ENCODE results near the gene MYBL2. TPM values are rescaled to one million over a fixed set of nuclear protein-coding genes. Genes with fewer than 3 reads are reported as not detected.
A peak's percentile ranks its signal among the peaks of the same experiment; 100 is the strongest.

Gene MYBL2
- total RNA-seq, 1 donor from 2014 or later: under 0.01 TPM

GRCh38 chr20:43690943-43691598 lies 24.2 kb downstream of the MYBL2 start:
- no peak overlapping the region for H3K4me3 ChIP-seq (ENCODE audit: low read depth, low read length)
- no peak for FAIRE-seq
- no peak for DNase-seq (ENCODE audit: low read depth)
- no peaks in the 10 kb centered on the region for H3K36me3 ChIP-seq (ENCODE audit: control insufficient read depth, insufficient read depth, low read length)
- TF ChIP-seq CTCF (IDR thresholded peaks at IDR 0.05; ENCODE audit: insufficient read depth, low read length, severe bottlenecking): no peak
- no peaks in the 10 kb centered on the region for H3K27me3 ChIP-seq (ENCODE audit: control insufficient read depth, insufficient read depth, low read length)

- peak; percentile 66 for TF ChIP-seq CTCF (IDR thresholded peaks at IDR 0.05; ENCODE audit: insufficient read depth, low read length, severe bottlenecking)
- Histone ChIP-seq H3K4me3 (ENCODE audit: low read depth, low read length) (no peak overlapping the region), H3K27me3 (ENCODE audit: control insufficient read depth, insufficient read depth, low read length) (no peaks in the 10 kb centered on the region), H3K36me3 (ENCODE audit: control insufficient read depth, insufficient read depth, low read length) (no peaks in the 10 kb centered on the region)
- FAIRE-seq (no peak), DNase-seq (ENCODE audit: low read depth) (peak; percentile 31)
These were observed 25.1 kb downstream of the MYBL2 start for GRCh38 chr20:43691928-43692524.

- Histone ChIP-seq H3K27me3 (ENCODE audit: control insufficient read depth, insufficient read depth, low read length) (no peaks in the 10 kb centered on the region), H3K4me3 (ENCODE audit: low read depth, low read length) (no peak overlapping the region), H3K36me3 (ENCODE audit: control insufficient read depth, insufficient read depth, low read length) (no peaks in the 10 kb centered on the region)
- no peak for FAIRE-seq
- no peak for DNase-seq (ENCODE audit: low read depth)
- no peak for TF ChIP-seq CTCF (IDR thresholded peaks at IDR 0.05; ENCODE audit: insufficient read depth, low read length, severe bottlenecking)
These were observed 27.8 kb downstream of the MYBL2 start for GRCh38 chr20:43694763-43695162.

GRCh38 chr20:43695571-43695970 lies 28.7 kb downstream of the MYBL2 start:
- no peaks in the 10 kb centered on the region for H3K36me3 ChIP-seq (ENCODE audit: control insufficient read depth, insufficient read depth, low read length)
- FAIRE-seq (no peak), DNase-seq (ENCODE audit: low read depth) (no peak)
- no peaks in the 10 kb centered on the region for H3K27me3 ChIP-seq (ENCODE audit: control insufficient read depth, insufficient read depth, low read length)
- TF ChIP-seq CTCF (IDR thresholded peaks at IDR 0.05; ENCODE audit: insufficient read depth, low read length, severe bottlenecking): no peak
- no peak overlapping the region for H3K4me3 ChIP-seq (ENCODE audit: low read depth, low read length)

GRCh38 chr20:43699941-43700565 lies 33.1 kb downstream of the MYBL2 start:
- Histone ChIP-seq H3K36me3 (ENCODE audit: control insufficient read depth, insufficient read depth, low read length) (no peaks in the 10 kb centered on the region), H3K4me3 (ENCODE audit: low read depth, low read length) (no peak overlapping the region), H3K27me3 (ENCODE audit: control insufficient read depth, insufficient read depth, low read length) (no peaks in the 10 kb centered on the region)
- TF ChIP-seq CTCF (IDR thresholded peaks at IDR 0.05; ENCODE audit: insufficient read depth, low read length, severe bottlenecking): no peak
- no peak for FAIRE-seq
- DNase-seq (ENCODE audit: low read depth): no peak
